Thyroid gland (tissue), 4 donors: ENCODE measurements around the gene ACAA2. TPM values are rescaled to one million over a fixed set of nuclear protein-coding genes. Genes with fewer than 3 reads are reported as not detected.

Experiments
- DNase-seq, 2 donors: peaks; one replicate each; pipeline ENCODE4 v3.0.0-alpha.2; 2019
- H3K27ac ChIP-seq, 3 donors: fragments of 200-600 bp; sonication (generic); 1 replicate in 2 of 3; 2 replicates in 1 of 3; pipeline ENCODE4 v1.5.1; 2016 to 2019; ENCODE audit warnings: mild to moderate bottlenecking in 1 of 3, moderate library complexity in 1 of 3
- H3K27me3 ChIP-seq: fragments of 200-600 bp; sonication (generic); one replicate; pipeline ENCODE4 v1.5.1; 2019
- H3K36me3 ChIP-seq, 2 donors: fragments of 200-600 bp; sonication (generic); one replicate each; pipeline ENCODE4 v1.5.1; 2016 to 2019
- H3K4me1 ChIP-seq, 2 donors: fragments of 200-600 bp; sonication (generic); one replicate each; pipeline ENCODE4 v1.5.1; 2017 to 2019
- H3K4me3 ChIP-seq, 3 donors: fragments of 200-600 bp; sonication (generic); replicated peaks in 1 of 3; 1 replicate in 2 of 3; 2 replicates in 1 of 3; pipeline ENCODE4 v1.5.1; 2016; ENCODE audit warnings: mild to moderate bottlenecking in 1 of 3
- H3K9me3 ChIP-seq: fragments of 200-600 bp; sonication (generic); one replicate; pipeline ENCODE4 v1.5.1; 2017
- CTCF ChIP-seq, 6 experiments: fragments of 200-600 bp in 3 of 6; fragments of 450-650 bp in 3 of 6; sonication (generic) in 3 of 6; IDR thresholded peaks; one replicate each; pipeline ENCODE4 v1.5.1; 2016 to 2019; ENCODE audit warnings: antibody characterized with exemption in 6 of 6, mild to moderate bottlenecking in 2 of 6, inconsistent platforms in 1 of 6, moderate library complexity in 1 of 6
- POLR2A ChIP-seq, 2 donors: fragments of 450-650 bp; IDR thresholded peaks; one replicate each; pipeline ENCODE4 v1.6.1; 2017; ENCODE audit warnings: antibody characterized with exemption in 2 of 2, mild to moderate bottlenecking in 2 of 2, moderate library complexity in 1 of 2
- WGBS, 2 donors: methylation state at CpG; one replicate each; pipeline ENCODE4 v1.1.5; 2017; 5-methylcytosine and 5-hydroxymethylcytosine counted together
- intact Hi-C: fragments of 100-400 bp; cut with DNase I; formaldehyde crosslinking; loops from one replicate; pipeline ENCODE4 v1.15.1; 2023
- total RNA-seq, 4 donors: library from RNA; depleted of rRNA; stranded (reverse); fragments of >200 nt; gene quantifications; one replicate each; pipeline ENCODE4 v1.2.3, GENCODE V29; 2016

Gene ACAA2
- total RNA-seq, 4 donors from 2014 or later, result 50.8 to 157 (median 108) TPM

GRCh38 chr18:49745045-49746014 lies 68.0 kb downstream of the ACAA2 start:
- H3K36me3 ChIP-seq, result no peaks in the 10 kb centered on the region
- no peaks in the 10 kb centered on the region for H3K27me3 ChIP-seq
- H3K9me3 ChIP-seq, result no peaks in the 10 kb centered on the region
- DNase-seq, result no peak
- H3K4me1 ChIP-seq, result no peaks in the 10 kb centered on the region
- intact Hi-C loops, result no loop called here
- no peak overlapping the region for H3K27ac ChIP-seq
- no peak overlapping the region for H3K4me3 ChIP-seq
- WGBS, 2 donors, result 98% methylated on average over 11 of the region's 11 CpGs
- TF ChIP-seq POLR2A (IDR thresholded peaks at IDR 0.05) (no peak), CTCF (IDR thresholded peaks at IDR 0.05) (no peak)

GRCh38 chr18:49744376-49745008 lies 68.8 kb downstream of the ACAA2 start:
- Histone ChIP-seq H3K27ac (no peak overlapping the region), H3K9me3 (no peaks in the 10 kb centered on the region), H3K4me3 (no peak overlapping the region), H3K27me3 (no peaks in the 10 kb centered on the region), H3K4me1 (no peaks in the 10 kb centered on the region), H3K36me3 (no peaks in the 10 kb centered on the region)
- intact Hi-C loops, result no loop called here
- 79 to 85% methylated on average over 8 of the region's 8 CpGs for WGBS, 2 donors
- TF ChIP-seq POLR2A (IDR thresholded peaks at IDR 0.05) (no peak), CTCF (IDR thresholded peaks at IDR 0.05) (no peak)
- DNase-seq, result no peak

- Histone ChIP-seq H3K27me3 (no peaks in the 10 kb centered on the region), H3K4me3 (no peak overlapping the region), H3K27ac (no peak overlapping the region), H3K4me1 (no peaks in the 10 kb centered on the region), H3K36me3 (no peaks in the 10 kb centered on the region), H3K9me3 (no peaks in the 10 kb centered on the region)
- DNase-seq, result no peak
- 82 to 96% methylated on average over 5 of the region's 5 CpGs for WGBS, 2 donors
- intact Hi-C loops, result no loop called here
- no peak for TF ChIP-seq POLR2A (IDR thresholded peaks at IDR 0.05)
- no peak for TF ChIP-seq CTCF (IDR thresholded peaks at IDR 0.05)
These were observed 70.2 kb downstream of the ACAA2 start for GRCh38 chr18:49743117-49743567.

GRCh38 chr18:49742316-49743116 lies 70.8 kb downstream of the ACAA2 start:
- Histone ChIP-seq H3K4me3 (no peak overlapping the region), H3K36me3 (no peaks in the 10 kb centered on the region), H3K27me3 (no peaks in the 10 kb centered on the region), H3K27ac (no peak overlapping the region), H3K4me1 (no peaks in the 10 kb centered on the region), H3K9me3 (no peaks in the 10 kb centered on the region)
- DNase-seq, result no peak
- TF ChIP-seq POLR2A (IDR thresholded peaks at IDR 0.05) (no peak), CTCF (IDR thresholded peaks at IDR 0.05) (no peak)
- 54 to 76% methylated on average over 4 of the region's 4 CpGs for WGBS, 2 donors
- intact Hi-C loops, result no loop called here
